GM12878 (cell line): ENCODE measurements around the gene TEPSIN. TPM values are rescaled to one million over a fixed set of nuclear protein-coding genes. Genes with fewer than 3 reads are reported as not detected.

ENCODE experiments used
- ATAC-seq: fragments of 200-7000 bp; cut with Tn5 transposase; 3 replicates; pipeline ENCODE4 v1.9.1; 2020; ENCODE audit warnings: mild to moderate bottlenecking, moderate library complexity
- BruUV-seq: library from RNA; stranded (reverse); fragments of 400-500 nt; replicated peaks from 2 replicates; lab custom pipeline; 2021; lab: Mats Ljungman, UMichigan
- CTCF ChIA-PET: fragments of 300-600 bp; sonication (Branson Sonifier 250); formaldehyde crosslinking; extraction: SDS; loops from one replicate; lab custom pipeline; 2021; ENCODE audit warnings: inconsistent platforms; lab: Yijun Ruan, JAX
- POLR2A ChIA-PET: fragments of 350-600 bp; formaldehyde crosslinking; extraction: SDS; loops from one replicate; lab custom pipeline; 2021; ENCODE audit warnings: inconsistent platforms; lab: Charles Lee
- RAD21 ChIA-PET: fragments of 300-600 bp; sonication (Branson Sonifier 250); formaldehyde crosslinking; loops from one replicate; lab custom pipeline; 2023; ENCODE audit warnings: antibody characterized with exemption; ENCODE audit not compliant: unreplicated experiment; lab: Charles Lee
- SMC1A ChIA-PET: fragments of 300-600 bp; sonication (Branson Sonifier 250); formaldehyde crosslinking; loops from one replicate; lab custom pipeline; 2023; ENCODE audit not compliant: unreplicated experiment, uncharacterized antibody; lab: Charles Lee
- DNase-seq: peaks from one replicate; pipeline ENCODE4 v3.0.0-alpha.2; 2011; ENCODE audit warnings: low read depth, low spot score
- FAIRE-seq: peaks from 3 replicates; lab custom pipeline; 2011; peaks lifted over from hg19 to GRCh38; lab: Jason Lieb, UNC
- H2AFZ ChIP-seq: 2 replicates; pipeline ENCODE4 v1.6.0; 2011; ENCODE audit warnings: low read depth, low read length, control low read depth; ENCODE audit not compliant: control insufficient read depth
- H3K27ac ChIP-seq: 2 replicates; pipeline ENCODE4 v1.5.1; 2011; ENCODE audit warnings: control low read depth; ENCODE audit not compliant: control insufficient read depth, insufficient read depth
- H3K27me3 ChIP-seq, 2 experiments: replicated peaks in 1 of 2; 2 replicates each; pipeline versions ENCODE4 v1.6.0 to v1.6.1; 2011; ENCODE audit warnings: low read length in 1 of 2; ENCODE audit not compliant: control insufficient read depth in 2 of 2, insufficient read depth in 2 of 2
- H3K36me3 ChIP-seq, 2 experiments: 2 replicates each; pipeline ENCODE4 v1.5.1; 2011; ENCODE audit warnings: low read length in 1 of 2; ENCODE audit not compliant: control insufficient read depth in 2 of 2, insufficient read depth in 2 of 2
- H3K4me1 ChIP-seq: 2 replicates; pipeline ENCODE4 v1.6.1; 2011; ENCODE audit warnings: mild to moderate bottlenecking, low read length, moderate library complexity, mixed read lengths; ENCODE audit not compliant: control insufficient read depth, insufficient read depth
- H3K4me2 ChIP-seq: 2 replicates; pipeline ENCODE4 v1.6.0; 2011; ENCODE audit warnings: control low read depth; ENCODE audit not compliant: control insufficient read depth, insufficient read depth
- H3K4me3 ChIP-seq: fragments of 200-600 bp; sonication (generic); 2 replicates; pipeline ENCODE4 v1.5.1; 2016
- H3K79me2 ChIP-seq: 2 replicates; pipeline ENCODE4 v1.6.0; 2011; ENCODE audit warnings: low read length; ENCODE audit not compliant: control insufficient read depth, insufficient read depth
- H3K9ac ChIP-seq: 2 replicates; pipeline ENCODE4 v1.8.0; 2011; ENCODE audit warnings: low read length, control low read depth, mixed read lengths; ENCODE audit not compliant: control insufficient read depth, insufficient read depth
- H3K9me3 ChIP-seq: replicated peaks from 3 replicates; pipeline ENCODE4 v1.5.1; 2011; ENCODE audit warnings: mild to moderate bottlenecking, low read length; ENCODE audit not compliant: control insufficient read depth, insufficient read depth
- H4K20me1 ChIP-seq: 2 replicates; pipeline ENCODE4 v1.6.0; 2011; ENCODE audit not compliant: control insufficient read depth, insufficient read depth
- CHD2 ChIP-seq: IDR thresholded peaks from 2 replicates; pipeline ENCODE4 v1.6.1; 2011; ENCODE audit warnings: low read depth, low read length, improper control_type of control experiment, borderline replicate concordance
- IKZF1 ChIP-seq: fragments of 450-650 bp; conservative IDR thresholded peaks from 2 replicates; pipeline ENCODE4 v1.6.1; 2017; ENCODE audit warnings: antibody characterized with exemption, mild to moderate bottlenecking
- IKZF2 ChIP-seq, 2 experiments: fragments of 450-650 bp; IDR thresholded peaks; 2 replicates each; pipeline ENCODE4 v1.6.1; 2017; ENCODE audit warnings: mild to moderate bottlenecking in 2 of 2, moderate library complexity in 2 of 2
- MXI1 ChIP-seq: fragments of 150-350 bp; IDR thresholded peaks from 2 replicates; pipeline ENCODE4 v1.6.1; 2011; ENCODE audit warnings: low read depth, mild to moderate bottlenecking, inconsistent platforms, low read length, improper control_type of control experiment
- NBN ChIP-seq: fragments of 450-650 bp; IDR thresholded peaks from 2 replicates; pipeline ENCODE4 v1.6.1; 2016
- NR2F1 ChIP-seq: fragments of 450-650 bp; conservative IDR thresholded peaks from 2 replicates; pipeline ENCODE4 v1.6.1; 2017; ENCODE audit warnings: mild to moderate bottlenecking
- PBX3 ChIP-seq: IDR thresholded peaks from 2 replicates; pipeline ENCODE4 v1.6.1; 2011; ENCODE audit warnings: mild to moderate bottlenecking, low read depth, low read length, moderate library complexity; ENCODE audit not compliant: insufficient replicate concordance
- PKNOX1 ChIP-seq: fragments of 450-650 bp; IDR thresholded peaks from 2 replicates; pipeline ENCODE4 v1.6.1; 2016; ENCODE audit warnings: mild to moderate bottlenecking
- POLR2A ChIP-seq: IDR thresholded peaks from 2 replicates; pipeline ENCODE4 v1.6.1; 2011; ENCODE audit warnings: low read depth, mild to moderate bottlenecking, low read length
- POLR2AphosphoS5 ChIP-seq: IDR thresholded peaks from 2 replicates; pipeline ENCODE4 v1.6.1; 2011; ENCODE audit warnings: mild to moderate bottlenecking, low read length, inconsistent platforms
- RCOR1 ChIP-seq: conservative IDR thresholded peaks from 2 replicates; pipeline ENCODE4 v1.6.1; 2012; ENCODE audit warnings: low read depth, low read length, improper control_type of control experiment
- RELB ChIP-seq: fragments of 450-650 bp; IDR thresholded peaks from 2 replicates; pipeline ENCODE4 v1.6.1; 2017; ENCODE audit warnings: low read depth, mild to moderate bottlenecking, moderate library complexity
- SPI1 ChIP-seq: IDR thresholded peaks from 2 replicates; pipeline ENCODE4 v1.6.1; 2011; ENCODE audit warnings: low read depth, mild to moderate bottlenecking, low read length, moderate library complexity, borderline replicate concordance; ENCODE audit not compliant: insufficient read depth
- TCF3 ChIP-seq: IDR thresholded peaks from 2 replicates; pipeline ENCODE4 v1.6.1; 2012; ENCODE audit warnings: low read depth, mild to moderate bottlenecking, low read length, borderline replicate concordance; ENCODE audit not compliant: insufficient read depth
- TCF7 ChIP-seq: IDR thresholded peaks from 2 replicates; pipeline ENCODE4 v1.6.1; 2014; ENCODE audit warnings: antibody characterized with exemption, borderline replicate concordance
- ZNF687 ChIP-seq: fragments of 450-650 bp; IDR thresholded peaks from 2 replicates; pipeline ENCODE4 v1.6.1; 2017; ENCODE audit warnings: mild to moderate bottlenecking, moderate library complexity
- WGBS: methylation state at CpG from one replicate; pipeline ENCODE4 v1.1.6; 2016; ENCODE audit warnings: low lambda C conversion rate; ENCODE audit not compliant: insufficient replicate concordance, insufficient coverage; ENCODE audit errors: missing lambda C conversion rate; 5-methylcytosine and 5-hydroxymethylcytosine counted together
- in situ Hi-C: fragments of 300-500 bp; cut with MboI; formaldehyde crosslinking; loops from 9 replicates; pipeline ENCODE4 v1.14.3; 2018; ENCODE audit warnings: mixed read lengths
- intact Hi-C: fragments of 100-400 bp; cut with micrococcal nuclease; formaldehyde crosslinking; loops from one replicate; pipeline ENCODE4 v1.14.2; 2022; ENCODE audit not compliant: unreplicated experiment
- polyA plus RNA-seq, 11 experiments: library from polyadenylated mRNA; depleted of rRNA in 4 of 11; unstranded in 6 of 11; stranded (reverse) in 5 of 11; fragments of >200 nt; fragmentation: Nextera tagmentation in 4 of 11; fragmentation: Illumina TruSeq in 1 of 11; extraction: Ambion mirVana in 4 of 11; extraction: Trizol in 1 of 11; gene quantifications; 1 replicate in 1 of 11; 2 replicates in 10 of 11; pipeline versions ENCODE4 v1.2.1 to v1.2.3, GENCODE V29; 2011 to 2016; ENCODE audit warnings: inconsistent platforms in 2 of 11, missing spikeins in 2 of 11, low read depth in 1 of 11
- total RNA-seq, 4 experiments: library from RNA; depleted of rRNA in 3 of 4; stranded (reverse); fragments of >200 nt in 3 of 4; fragmentation: Illumina TruSeq in 1 of 4; extraction: Trizol in 1 of 4; gene quantifications; 2 replicates each; pipeline versions ENCODE4 v1.2.1 to v1.2.3, GENCODE V29; 2013 to 2021

Gene TEPSIN
- total and polyA plus RNA-seq, 10 of the 15 experiments (the other 5 are each of a cell fraction or from before 2014, with no cell fraction given) = 0.87 to 36.7 (median 5.3) TPM

- Histone ChIP-seq H3K4me3 (no peak overlapping the region), H2AFZ (peak overlapping the region; percentile 78), H3K4me2 (peak overlapping the region; percentile 13; the same call in 1 of the 2 replicates), H3K9me3 (no peaks in the 10 kb centered on the region), H3K79me2 (no peaks in the 10 kb centered on the region), H3K9ac (peak overlapping the region; percentile 39), H4K20me1 (no peaks in the 10 kb centered on the region), H3K36me3 (peaks cover 4 to 12% of the 10 kb centered on the region in 2 experiments; a peak in 3 of 4 replicates), H3K27me3 (no peaks in the 10 kb centered on the region), H3K27ac (peak overlapping the region; percentile 55), H3K4me1 (peaks cover 17% of the 10 kb centered on the region)
- no peak for DNase-seq
- 31% methylated on average over 9 of the region's 9 CpGs for WGBS
- intact Hi-C loops (no loop called here), in situ Hi-C loops (loop anchor here (25.0 kb wide), 1 partner anchor 216 kb away; no protein-coding TSS in a partner anchor)
- CTCF ChIA-PET = interaction anchor here (0.7 to 1.0 kb wide), 2 partner anchors 10 to 113 kb away, joined by 4 to 5 read pairs; partner anchors contain the start of genes NDUFAF8 and TEPSIN
- RAD21 ChIA-PET = interaction anchor here (0.7 to 0.9 kb wide), 2 partner anchors 11 to 12 kb away, joined by 3 to 4 read pairs; partner anchors contain the start of genes NDUFAF8 and TEPSIN
- FAIRE-seq = peak; percentile 85
- peak; percentile 95 for ATAC-seq
- BruUV-seq = no TSS peak
- SMC1A ChIA-PET = interaction anchor here (0.6 to 1.0 kb wide), 3 partner anchors 11 to 653 kb away, joined by 4 to 6 read pairs (median 4); partner anchors contain the start of genes NDUFAF8 and TEPSIN
- POLR2A ChIA-PET = interaction anchor here (1.1 kb wide), 1 partner anchor 10 kb away, joined by 7 read pairs; the partner anchor contains the start of genes NDUFAF8 and TEPSIN
- peak; percentile 31; the same call in 1 of the 2 replicates for TF ChIP-seq RELB
- TF ChIP-seq POLR2A = 0 out of 2 replicates have a peak, but pooled peaks have one; percentile 21
- peak; percentile 70; the same call in 1 of the 2 replicates for TF ChIP-seq SPI1
- peak; percentile 11; the same call in 1 of the 2 replicates for TF ChIP-seq CHD2
- peak in 1 of 2 experiments; percentile 33; a peak in 2 of 4 replicates for TF ChIP-seq IKZF2 (IDR thresholded peaks at IDR 0.05)
- TF ChIP-seq NR2F1 = 0 out of 2 replicates have a peak, but pooled peaks have one; percentile 25
- no peak for TF ChIP-seq TCF7
- TF ChIP-seq RCOR1 = no peak
- TF ChIP-seq NBN = peak; percentile 39; the same call in 1 of the 2 replicates
- no peak for TF ChIP-seq TCF3
- TF ChIP-seq MXI1 = peak; percentile 42; the same call in 1 of the 2 replicates
- peak; percentile 40 for TF ChIP-seq POLR2AphosphoS5
- no peak for TF ChIP-seq PBX3
- TF ChIP-seq PKNOX1 = peak; percentile 41; the same call in 1 of the 2 replicates
- TF ChIP-seq ZNF687 = peak; percentile 89
- TF ChIP-seq IKZF1 = 0 out of 2 replicates have a peak, but pooled peaks have one; percentile 40
These were observed 10.4 kb downstream of the TEPSIN start for GRCh38 chr17:81228420-81228819.
